Measurements from ENCODE around the gene ABCG8.
"Not testable (repeated sequence)": the region's sequence is repeated elsewhere in the genome, so short reads cannot be mapped to it uniquely, and the experiment has no call there.

Gene ABCG8

DNA sequence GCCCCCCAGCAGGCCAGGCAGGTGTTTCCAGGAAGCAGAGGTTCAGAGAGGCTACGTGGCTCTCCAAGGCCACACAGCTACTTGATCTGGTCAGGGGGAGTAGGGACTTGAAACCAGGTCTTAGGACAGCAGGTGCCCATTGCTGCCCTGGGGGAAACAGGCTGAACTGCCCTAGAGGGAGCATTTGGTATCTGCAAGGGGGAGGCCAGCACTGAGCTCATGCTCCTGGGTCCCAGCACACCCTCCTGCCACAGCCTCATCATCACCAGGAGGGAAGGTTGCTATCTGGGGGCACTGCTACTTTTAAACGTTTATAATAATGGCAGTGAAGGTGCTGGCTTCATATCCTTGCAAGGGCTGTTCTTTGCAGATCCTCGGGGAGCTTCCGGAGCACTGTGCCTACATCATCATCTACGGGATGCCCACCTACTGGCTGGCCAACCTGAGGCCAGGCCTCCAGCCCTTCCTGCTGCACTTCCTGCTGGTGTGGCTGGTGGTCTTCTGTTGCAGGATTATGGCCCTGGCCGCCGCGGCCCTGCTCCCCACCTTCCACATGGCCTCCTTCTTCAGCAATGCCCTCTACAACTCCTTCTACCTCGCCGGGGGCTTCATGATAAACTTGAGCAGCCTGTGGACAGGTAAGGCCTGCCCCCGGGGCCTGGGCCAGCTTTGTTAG, 36.1 kb downstream of the ABCG8 start:
- DNase-seq (ENCODE audit: low spot score): no peak

DNA sequence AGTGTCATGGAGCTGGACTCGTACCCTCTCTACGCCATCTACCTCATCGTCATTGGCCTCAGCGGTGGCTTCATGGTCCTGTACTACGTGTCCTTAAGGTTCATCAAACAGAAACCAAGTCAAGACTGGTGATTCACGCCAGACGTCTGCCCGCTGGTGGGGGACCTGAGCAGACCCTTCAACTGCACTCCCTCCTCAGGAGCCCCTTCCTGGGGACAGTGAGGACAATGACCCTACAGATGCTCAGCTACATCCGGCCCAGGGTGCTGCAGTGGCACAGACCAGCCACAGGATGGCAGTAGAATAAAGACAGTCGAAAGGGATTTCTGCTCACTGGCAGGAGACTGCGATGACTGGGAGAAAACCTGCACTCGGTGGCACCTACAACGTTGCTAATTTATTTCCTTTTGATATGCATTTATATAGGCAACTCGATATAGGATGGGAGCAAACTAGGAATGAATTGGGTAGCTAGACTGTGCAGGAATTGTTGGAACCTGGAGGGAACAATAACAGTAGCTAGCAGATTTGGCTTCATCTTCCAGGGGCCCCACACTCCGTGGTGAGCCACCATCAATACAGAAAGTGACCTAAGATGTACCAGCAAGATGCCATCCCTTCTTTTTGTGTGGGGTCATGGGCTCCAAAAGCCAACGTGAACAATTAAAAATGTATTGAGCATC, 39.2 kb downstream of the ABCG8 start:
- peak; percentile 76 for DNase-seq (ENCODE audit: low spot score)

DNA sequence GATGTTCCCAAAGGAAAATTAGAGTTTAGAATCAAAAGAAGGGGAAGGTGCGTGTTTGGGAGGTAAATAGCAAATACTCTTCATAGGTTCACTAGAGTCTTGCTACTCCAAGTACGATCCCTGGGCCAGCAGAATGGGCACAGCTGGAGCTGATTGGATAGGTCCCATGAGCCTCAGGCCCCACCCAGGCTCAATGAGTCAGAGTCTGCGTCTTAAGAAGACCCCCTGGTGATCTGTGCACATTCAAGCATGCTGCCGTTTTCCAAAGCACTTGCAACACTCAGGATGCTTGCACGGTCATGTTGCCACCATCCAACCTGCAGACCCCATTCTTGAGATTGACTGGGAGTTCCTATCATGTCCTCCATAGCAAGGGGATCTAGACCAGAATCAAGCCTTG, 40.5 kb downstream of the ABCG8 start:
- DNase-seq (ENCODE audit: low spot score): no peak

DNA sequence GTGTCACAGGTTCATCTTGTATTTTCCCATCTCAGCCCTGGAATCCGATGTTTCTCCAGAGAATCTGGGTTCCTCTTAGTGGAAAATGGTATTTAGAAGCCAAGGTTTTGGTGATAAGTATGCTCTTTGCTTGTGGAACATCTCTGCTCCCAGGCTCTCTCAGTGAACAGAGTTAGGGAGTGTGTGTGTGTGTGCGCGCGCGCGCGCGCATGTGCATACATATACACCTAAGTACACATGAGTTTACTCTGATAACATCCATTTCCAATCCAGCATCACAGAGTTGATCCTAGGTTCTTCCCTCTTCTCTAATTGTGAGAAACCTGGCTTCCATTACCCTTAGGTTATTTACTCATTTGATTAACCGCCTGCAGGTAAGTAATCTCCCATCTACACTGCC, 41.7 kb downstream of the ABCG8 start:
- no peak for DNase-seq (ENCODE audit: low spot score)

DNA sequence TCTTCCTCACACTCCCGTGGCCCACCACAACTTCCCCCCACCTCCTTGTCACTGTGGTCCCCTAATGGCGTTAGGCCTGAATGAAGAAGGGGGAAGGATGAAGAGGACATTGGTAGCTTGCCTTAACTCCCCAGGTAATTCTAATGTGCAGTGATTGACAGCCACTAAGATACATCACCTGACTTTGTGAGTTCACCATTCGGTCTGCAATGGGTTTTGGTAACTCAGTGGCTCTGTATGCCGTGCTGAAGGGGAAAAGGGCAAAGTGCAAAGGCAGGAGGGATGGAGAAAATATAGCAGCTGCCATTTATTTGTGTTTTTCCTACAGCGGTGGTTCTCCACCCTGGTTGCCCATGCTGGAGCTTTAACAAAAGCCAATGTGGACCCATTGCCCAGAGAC, 42.2 kb downstream of the ABCG8 start:
- DNase-seq (ENCODE audit: low spot score): no peak

DNA sequence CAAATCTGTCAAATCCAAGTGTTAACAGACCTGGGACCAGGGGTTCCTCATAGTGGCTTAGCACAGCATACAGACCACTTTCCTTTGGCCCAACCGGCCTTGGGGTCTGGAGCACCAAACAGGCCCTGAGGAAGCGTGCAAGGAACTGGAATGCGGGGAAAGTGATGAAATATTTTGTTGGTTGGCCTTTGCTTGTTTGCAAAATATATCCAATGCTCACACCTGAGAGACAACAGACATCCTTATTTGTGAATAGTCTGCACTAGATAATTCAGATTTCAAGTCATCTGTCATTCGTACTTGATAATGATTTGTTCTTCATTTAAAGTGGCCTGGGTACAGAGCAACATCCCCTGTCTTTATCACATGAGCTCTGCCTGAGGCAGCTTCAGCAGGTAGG, 43.5 kb downstream of the ABCG8 start:
- DNase-seq (ENCODE audit: low spot score): no peak

DNA sequence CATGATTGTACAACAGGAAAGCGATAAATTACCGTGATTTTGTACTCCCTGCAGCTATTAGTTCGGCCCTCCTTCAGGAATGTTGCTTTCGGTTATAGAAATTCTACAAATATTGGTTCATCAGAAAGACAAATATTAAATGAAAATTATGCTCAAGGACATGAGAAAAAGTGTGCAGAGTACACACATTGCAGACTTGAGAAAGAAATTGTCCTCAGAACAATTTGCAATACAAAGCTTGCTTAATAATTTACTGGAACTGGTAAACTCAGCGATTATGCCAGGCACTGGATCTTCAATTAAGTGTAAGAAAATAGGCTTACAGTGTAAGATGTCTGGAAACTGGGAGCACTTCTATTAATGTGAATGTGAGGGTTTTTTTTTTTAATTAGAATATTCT, 45.9 kb downstream of the ABCG8 start:
- DNase-seq (ENCODE audit: low spot score): no peak

DNA sequence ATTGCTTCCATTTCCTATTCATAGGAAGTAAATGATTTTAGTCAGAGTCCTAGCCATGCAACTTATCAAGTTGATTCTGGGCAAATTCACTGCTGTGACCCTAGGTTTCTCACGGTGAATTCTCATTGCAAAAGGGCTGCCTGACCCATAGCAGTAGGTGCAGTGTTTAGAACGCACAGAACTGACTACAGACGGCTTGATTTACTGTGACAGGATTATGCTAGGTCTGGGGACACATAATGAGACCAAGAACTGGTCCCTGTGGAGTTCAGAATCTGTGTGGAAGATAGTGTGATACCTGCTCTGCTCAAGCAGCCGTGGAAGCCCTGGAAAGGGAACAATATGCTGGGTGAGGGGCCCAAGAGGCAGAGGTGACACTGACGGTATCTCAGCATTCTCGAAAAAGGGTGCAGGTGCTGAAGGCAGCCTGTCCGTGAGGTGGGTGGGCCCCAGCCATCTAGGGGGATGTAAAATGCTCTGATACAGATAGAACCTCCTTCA, 46.4 kb downstream of the ABCG8 start:
- no peak for DNase-seq (ENCODE audit: low spot score)

DNA sequence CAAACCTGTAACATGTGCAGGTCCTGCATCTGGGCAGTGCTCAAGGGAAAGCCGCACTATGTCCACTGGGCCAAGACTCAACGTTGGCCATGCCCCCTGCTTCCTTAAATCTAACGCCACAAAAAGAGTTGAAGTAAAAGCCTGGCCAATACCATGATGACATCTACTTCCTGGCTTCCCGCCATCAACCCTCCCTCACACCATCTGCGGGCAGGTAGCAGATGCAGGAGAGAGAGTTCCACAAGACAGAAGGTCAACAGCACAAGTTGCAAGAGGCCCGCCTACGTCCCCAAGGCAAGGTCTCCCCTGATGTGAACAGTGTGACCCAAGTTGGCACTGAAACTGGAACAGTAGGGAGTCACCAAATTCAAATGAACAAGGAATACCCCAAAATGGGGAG, 48.4 kb downstream of the ABCG8 start:
- DNase-seq (ENCODE audit: low spot score): no peak

DNA sequence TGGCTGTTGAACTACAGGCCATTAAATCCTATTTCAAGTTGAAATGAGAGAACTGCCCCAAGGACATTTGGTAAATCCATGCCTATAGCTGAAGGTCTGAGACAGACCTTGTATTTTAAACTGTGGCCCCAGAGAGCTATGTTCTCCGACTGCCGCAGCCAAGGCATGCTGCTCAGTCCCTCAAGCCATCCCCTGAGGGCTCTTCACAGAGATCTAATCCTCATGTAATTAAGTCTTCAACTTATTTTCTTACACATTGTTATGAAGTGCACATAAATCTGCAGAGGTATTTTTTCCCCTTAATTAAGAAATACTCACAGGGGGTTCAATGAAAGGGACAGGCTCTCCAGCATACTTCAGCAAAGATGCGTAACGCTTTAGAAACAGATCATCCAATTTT, 50.6 kb downstream of the ABCG8 start:
- DNase-seq (ENCODE audit: low spot score): no peak

DNA sequence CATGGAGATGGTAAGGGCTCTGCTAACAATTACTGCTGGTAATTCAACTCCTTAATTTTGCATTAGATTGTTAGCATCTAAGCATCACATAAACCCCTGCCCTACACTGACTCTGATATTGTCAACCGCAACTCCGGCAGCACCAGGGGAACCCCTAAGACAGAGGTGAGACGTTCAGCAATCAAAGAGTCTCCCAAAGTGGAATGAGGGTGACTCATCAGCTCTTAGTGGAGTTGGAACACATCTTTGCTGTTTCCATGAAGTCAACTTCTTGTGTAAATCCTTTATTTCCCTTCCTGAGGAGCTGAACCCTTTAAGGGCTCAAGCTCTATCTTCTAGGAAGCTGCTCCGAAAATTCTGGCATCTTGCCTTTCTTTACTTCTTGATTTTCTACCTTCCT, 52.1 kb downstream of the ABCG8 start:
- DNase-seq (ENCODE audit: low spot score): no peak

DNA sequence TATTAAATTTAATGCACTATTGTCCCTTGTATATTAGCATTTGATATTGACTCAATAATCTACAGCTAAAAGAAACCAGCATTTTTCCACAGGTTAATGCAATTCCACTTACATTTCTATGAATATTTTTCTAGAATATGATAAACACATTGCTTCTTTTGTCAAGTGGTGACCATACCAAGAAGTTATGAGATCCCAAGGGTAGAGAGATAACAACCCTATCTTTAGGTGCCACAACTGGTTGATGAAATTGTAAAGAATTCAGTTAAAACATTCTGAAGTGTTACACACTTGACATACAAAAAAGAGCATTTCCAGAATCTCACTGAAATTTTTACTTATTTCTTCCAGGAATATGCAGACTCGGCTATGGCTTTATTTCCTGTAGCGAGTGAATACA, 56.0 kb downstream of the ABCG8 start:
- no peak for DNase-seq (ENCODE audit: low spot score)

DNA sequence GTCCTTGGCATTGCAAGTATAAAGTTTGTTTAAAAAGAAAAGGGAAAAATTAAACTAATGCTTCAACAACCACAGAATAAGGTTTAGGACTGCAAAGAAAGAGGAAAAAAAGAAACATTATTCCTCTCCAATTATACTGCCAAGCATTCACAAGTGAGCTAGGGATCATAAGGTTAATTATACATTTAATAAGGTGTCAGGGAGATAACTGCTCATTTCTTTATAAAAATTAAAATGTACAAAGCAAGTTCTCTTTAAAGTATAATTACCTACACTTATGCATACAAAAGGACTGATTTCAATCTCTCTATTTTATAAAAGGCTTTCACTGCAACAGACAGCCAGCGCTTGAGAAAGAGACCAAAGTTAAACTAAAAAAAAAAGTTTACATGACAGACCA, 58.1 kb downstream of the ABCG8 start:
- DNase-seq (ENCODE audit: low spot score): no peak

DNA sequence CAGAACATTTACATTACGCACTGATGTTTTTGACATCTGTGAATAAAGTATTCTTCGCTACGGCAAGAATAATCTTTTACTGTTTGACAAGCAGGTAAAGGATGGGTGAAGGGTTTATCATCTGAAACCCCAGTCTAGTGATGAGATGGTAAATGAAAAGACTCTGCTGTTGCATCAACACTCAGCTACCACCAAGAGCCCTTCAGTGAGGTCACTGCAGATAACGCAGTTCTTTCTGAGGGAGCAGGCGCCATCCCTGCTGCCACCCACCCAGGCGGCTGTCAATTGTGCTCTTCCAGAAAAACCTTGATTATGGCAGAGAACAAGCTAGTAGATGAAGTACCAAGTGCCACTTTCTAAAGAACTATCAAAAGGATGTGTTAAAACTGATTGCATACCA, 58.7 kb downstream of the ABCG8 start:
- DNase-seq (ENCODE audit: low spot score): no peak

DNA sequence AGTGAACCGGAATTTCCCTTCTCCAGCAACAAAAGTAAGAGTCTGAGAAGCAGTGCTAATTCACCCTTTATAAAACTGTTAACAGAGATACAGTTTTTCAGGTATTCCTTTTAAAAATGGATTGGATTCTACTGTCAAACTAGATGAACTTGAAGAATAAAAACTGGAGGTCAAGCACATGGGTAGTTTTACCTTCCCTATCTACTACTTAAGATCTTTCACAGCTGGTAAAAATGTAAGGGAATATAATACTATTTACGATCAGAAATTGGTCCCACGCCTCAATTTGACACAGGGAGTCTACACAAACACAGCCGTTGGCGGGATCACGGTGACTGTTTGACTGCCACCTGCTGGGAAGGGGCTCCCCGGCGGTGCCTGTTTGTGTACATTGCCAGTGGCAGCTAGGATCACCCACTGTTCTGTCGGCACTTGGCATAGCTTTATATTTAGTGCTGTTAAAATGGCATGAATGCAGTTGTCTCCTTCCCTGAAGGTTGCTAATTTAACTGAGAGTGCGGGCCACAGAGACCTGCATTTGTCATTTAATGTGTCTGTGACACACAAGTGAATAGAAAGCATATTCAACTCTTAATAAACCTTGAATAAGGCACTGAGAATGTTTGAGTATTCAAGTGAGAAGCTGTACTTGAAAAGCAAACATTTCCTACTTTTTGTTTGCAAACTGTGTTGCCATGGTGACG, 59.5 kb downstream of the ABCG8 start:
- no peak for DNase-seq (ENCODE audit: low spot score)

DNA sequence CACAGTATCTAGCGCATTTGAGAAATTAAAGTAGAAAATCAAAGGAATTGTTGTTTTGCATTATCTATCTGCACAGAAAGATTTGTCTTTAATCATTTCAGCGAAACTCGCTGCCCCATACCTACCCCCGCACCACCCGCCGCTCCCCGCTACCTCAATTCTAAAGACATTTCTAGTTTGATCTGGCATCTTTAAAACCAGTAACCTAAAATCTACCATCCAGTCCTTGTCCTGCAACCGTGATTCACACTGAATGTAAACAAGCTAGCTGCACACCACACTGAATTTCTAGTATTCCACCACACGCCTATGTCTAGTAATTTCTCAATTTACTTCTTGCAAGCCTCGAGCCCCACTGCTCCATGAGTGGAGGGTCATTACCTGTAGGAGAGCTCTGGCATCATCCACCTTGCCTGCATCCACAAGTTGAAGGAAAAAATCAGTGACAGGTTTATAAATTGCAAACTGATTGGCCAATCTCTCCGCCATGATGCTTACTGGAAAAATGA, 60.1 kb downstream of the ABCG8 start:
- DNase-seq (ENCODE audit: low spot score): no peak

DNA sequence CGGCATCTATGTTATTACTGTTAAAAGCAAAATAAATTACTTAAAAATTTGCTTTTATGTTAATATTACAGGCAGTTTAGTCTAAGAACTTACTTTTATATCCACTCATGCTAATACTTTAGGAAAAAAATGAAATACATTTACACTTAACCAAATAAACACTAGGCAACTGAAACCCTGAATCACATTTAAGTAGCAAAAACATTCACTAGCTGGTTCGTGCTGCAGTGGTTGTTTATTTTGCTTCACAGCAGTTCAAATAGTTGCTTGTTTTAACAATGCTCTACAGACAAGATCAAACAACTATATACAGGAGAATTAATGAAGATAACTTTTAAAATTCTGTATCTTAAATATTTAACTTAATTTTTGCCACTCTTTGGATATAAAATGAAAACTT, 60.8 kb downstream of the ABCG8 start:
- DNase-seq (ENCODE audit: low spot score): no peak

DNA sequence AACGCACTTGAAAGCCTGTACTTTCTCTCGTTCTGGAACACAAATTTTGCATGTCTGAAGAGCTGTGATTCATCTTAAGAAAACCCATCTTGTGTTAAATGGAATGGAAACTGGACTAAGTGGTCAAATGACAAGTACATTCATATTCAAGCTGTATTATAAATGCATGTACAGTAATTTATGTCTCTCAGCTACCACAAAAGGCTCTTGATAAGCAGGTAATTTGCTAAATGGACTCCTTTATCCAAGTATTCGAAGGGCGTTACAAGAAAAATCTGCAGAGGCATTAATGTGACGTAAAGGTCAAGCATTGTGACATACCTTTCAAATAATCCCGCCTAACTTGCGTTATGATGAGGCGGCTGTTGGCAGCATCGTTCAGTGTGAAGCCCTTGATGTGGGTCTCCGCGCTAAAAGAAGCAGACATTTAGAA, 66.6 kb downstream of the ABCG8 start:
- DNase-seq (ENCODE audit: low spot score): peak; percentile 32

DNA sequence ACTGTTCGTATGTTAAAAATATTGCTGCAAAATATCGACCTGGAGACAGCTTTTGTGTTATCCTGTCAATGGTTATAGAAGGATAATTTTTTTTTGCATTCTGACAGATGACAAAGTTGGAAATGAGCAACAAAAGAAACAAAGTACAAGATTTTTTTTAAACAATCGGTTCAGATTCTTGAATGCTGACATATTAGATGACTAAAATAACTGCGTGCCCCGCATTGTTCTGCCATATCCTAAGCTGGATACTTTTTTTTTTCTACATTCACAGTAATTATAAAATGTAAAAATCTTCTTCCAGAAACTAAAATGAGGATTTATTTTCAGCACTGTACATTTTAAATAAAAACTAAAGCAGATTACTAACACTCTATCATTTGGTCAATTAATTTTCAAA, 67.1 kb downstream of the ABCG8 start:
- no peak for DNase-seq (ENCODE audit: low spot score)

DNA sequence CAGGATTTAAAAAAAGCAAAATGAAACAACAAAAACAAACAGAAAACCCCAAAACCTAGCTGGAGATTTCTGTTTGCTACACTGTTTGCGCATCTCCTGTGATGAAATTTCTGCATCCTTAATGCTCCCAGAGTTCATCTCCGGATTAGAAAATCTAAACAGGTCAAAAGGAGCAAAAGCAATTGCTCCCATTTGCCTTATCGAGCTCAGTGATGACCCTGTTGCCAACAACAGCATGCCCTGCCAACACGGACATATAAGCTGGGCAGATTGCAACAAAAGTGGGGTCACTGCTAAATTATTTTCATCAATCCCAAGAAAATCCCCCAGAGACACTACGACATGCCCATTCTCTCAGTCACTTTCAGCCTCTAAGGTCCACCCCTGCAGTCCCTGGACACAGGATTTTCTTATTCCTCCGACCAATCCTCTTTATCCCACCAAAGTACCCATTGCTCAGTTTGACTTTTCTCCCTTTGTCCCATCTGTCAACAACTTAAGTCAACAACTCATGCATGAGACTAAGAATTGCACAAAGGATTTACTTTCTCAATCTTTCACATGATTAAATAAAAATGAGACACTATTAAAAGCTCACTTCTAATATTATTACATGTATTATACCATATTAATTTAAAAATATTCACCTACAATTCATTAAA, 67.8 kb downstream of the ABCG8 start:
- DNase-seq (ENCODE audit: low spot score): no peak

DNA sequence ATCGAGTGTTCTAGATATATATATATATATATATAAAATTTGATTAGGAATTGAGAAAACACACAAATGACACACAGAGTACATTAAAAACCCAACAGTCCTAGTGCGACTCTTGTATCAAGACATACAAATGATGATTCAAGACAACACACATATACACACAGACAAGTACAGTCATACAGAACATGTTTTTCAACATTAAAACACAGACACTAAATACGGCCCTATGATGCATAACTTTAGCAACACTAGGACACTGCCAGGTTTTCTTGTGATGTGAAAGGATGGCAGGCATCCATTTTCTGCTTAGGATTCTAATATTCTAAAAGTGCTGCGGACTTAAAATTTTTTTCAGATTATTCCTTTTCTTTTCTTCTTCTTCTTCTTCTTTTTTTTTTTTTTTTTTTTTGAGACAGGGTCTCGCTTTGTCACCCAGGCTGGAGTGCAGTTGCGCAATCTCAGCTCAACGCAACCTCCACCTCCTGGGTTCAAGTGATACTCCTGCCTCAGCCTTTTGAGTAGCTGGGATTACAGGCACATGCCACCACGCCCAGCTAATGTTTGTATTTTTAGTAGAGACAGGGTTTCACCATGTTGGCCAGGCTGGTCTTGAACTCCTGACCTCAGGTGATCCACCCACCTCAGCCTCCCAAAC, 72.5 kb downstream of the ABCG8 start:
- DNase-seq (ENCODE audit: low spot score): not testable (repeated sequence)

DNA sequence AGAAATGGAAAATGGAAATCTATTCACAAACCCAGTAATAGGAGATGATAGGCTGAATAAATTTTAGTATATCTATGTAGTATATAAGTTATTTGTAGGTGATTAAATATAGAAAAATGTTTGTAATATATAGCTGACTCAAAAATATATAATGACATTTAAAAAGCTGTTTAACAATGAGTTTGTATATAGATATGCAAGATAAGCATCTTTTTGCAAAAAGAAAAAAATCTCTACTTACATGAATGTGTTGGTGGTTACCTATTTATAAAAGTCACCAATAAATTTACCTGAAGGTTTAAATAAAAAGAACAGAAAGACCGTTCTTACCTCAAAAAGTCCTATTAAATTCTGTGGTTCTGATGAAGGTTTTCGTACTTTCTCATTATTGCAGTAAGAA, 85.7 kb downstream of the ABCG8 start:
- DNase-seq (ENCODE audit: low spot score): no peak
